Measurements from ENCODE around the gene ANKLE2.

DNA sequence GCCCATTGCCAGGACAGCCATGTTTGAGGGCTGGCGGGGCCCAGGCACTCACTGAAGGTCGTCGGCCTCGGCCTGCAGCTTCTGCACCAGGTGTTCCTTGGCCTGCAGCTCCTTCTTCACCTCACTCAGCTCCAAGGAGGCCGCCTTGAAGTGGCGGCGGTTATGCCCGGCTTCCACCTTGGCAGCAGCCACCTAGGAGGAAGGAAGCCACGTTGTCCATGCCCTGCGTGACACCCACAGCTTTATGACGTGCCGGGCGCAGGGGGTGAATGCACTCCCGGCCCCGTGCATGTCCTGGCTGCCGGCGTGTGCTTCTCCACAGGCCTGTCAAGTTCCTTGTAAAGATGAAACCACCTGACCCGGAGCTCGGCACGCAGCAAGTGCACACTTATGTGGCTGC, 16.0 kb upstream of the ANKLE2 start:
- TF ChIP-seq, protein P1, sequence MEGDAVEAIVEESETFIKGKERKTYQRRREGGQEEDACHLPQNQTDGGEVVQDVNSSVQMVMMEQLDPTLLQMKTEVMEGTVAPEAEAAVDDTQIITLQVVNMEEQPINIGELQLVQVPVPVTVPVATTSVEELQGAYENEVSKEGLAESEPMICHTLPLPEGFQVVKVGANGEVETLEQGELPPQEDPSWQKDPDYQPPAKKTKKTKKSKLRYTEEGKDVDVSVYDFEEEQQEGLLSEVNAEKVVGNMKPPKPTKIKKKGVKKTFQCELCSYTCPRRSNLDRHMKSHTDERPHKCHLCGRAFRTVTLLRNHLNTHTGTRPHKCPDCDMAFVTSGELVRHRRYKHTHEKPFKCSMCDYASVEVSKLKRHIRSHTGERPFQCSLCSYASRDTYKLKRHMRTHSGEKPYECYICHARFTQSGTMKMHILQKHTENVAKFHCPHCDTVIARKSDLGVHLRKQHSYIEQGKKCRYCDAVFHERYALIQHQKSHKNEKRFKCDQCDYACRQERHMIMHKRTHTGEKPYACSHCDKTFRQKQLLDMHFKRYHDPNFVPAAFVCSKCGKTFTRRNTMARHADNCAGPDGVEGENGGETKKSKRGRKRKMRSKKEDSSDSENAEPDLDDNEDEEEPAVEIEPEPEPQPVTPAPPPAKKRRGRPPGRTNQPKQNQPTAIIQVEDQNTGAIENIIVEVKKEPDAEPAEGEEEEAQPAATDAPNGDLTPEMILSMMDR (conservative IDR thresholded peaks at IDR 0.05; ENCODE audit: low read depth, low read length): no peak
- TF ChIP-seq EZH2phosphoT487 (IDR thresholded peaks at IDR 0.05; ENCODE audit: borderline replicate concordance, low read length) (no peak), EZH2 (IDR thresholded peaks at IDR 0.05; ENCODE audit: low read length, unreplicated experiment) (no peak)

Data from PC-3 (cell line).